ELR (cell line): Measurements from ENCODE around the gene FOXP1.
A peak's percentile ranks its signal among the peaks of the same experiment; 100 is the strongest.

ENCODE experiments used
- DNase-seq: peaks from one replicate; pipeline ENCODE4 v3.0.0-alpha.2; 2015; ENCODE audit warnings: low read depth

FOXP1 gene

GRCh38 chr3:71264840-71265239 lies 318.7 kb downstream of the FOXP1 start:
- no peak for DNase-seq

DNA sequence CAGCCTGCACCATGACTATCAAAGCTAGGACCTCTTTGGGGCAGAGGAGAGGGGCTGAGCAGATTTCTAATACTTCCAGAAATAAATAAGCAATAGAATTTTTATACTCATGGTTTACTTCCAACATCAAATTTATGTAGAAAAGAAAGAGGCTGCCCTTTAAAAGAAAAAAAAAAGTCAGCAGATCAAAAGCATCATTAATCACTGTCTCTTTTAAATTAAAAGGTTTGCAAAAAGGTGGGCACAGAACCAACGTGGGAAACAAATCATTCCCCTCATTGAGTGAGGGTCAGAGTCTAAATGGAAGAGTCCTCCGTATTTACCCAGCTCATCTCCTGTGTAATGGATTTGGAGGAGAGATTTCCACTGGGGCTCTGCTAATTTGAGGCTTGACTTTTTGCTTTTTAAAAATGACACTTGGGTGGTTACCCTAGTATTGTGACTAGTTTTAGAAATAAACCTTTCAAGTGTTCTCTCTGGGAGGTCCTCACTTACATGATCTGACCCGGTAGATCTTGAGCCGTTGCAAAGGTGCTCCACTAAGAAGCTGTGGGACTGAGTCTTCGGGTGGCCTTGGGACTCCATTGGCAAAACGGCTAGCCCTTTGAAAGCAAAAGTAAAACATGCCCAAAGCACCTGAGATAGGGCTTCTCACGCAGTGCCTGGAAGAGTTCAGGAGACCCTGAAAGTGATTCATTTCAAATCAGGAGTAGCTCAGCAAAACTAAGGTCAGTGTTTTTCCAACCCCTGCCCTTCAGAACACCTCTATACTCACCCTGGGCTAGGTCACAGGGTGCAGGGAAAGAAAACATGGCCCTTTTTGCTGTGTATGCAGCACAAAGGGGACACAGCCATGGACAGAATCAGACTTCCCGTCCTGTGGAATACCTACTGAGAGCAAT lies 320.9 kb downstream of the FOXP1 start:
- no peak for DNase-seq

DNA sequence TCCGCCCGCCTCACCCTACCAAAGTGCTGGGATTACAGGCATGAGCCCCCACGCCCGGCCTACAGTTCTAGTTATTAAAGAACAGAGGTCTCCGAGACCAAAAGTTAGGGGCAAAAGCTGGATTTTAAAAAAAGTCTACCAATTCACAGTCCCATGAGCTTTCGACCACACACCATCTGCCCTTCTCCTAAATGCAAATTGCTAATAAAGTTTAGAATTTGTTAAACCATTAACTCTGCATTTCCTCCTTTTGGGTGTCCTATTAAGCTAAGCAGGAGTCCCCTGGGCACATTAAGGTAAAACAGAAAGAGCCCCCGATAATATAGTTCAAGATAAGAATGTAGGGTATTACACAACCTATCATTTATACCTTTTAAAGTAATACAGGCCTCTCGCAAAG lies 322.7 kb downstream of the FOXP1 start:
- no peak for DNase-seq

GRCh38 chr3:71258526-71258925 lies 325.0 kb downstream of the FOXP1 start:
- DNase-seq = no peak

DNA sequence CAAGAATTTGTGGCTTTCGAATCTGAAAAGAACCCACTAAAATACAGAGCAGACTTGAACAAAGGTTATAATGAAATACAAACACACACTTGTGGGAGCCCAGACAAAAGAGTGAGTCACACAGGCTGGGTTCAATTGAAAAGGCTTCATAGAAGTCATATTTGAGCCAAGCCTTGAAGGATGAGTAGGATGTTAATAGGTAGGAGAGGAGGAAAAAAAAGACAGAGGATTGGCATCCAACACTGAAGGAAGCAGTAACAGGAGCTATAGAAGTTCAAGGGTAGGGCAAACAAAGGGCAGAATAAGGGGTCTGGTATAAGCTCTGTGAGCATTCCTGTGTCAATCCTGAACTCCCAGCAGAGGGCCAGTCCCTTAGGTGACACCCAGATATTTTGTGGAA lies 325.4 kb downstream of the FOXP1 start:
- DNase-seq = peak; percentile 58

- DNase-seq = no peak
These were observed 328.0 kb downstream of the FOXP1 start for GRCh38 chr3:71255498-71255897.

- DNase-seq = no peak
These were observed 329.1 kb downstream of the FOXP1 start for GRCh38 chr3:71254281-71255057.

DNA sequence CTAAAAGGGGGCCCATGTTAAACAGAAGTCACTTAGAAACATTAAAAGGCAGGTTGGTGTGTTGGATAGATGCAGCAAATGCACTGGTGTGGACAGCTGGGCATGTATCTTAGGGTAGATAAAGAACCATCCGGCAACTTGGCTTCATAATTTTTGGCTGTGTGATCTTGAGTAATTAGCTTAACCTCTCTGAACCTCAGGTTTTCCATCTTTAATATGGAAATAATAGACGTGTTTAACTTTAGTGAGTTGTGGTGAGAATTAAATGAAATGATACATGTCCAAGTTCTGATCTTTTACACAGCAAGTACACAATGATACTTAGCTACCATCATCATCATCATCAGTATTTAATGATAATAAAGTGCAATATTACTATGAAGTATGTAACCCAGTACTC lies 330.4 kb downstream of the FOXP1 start:
- DNase-seq = no peak

DNA sequence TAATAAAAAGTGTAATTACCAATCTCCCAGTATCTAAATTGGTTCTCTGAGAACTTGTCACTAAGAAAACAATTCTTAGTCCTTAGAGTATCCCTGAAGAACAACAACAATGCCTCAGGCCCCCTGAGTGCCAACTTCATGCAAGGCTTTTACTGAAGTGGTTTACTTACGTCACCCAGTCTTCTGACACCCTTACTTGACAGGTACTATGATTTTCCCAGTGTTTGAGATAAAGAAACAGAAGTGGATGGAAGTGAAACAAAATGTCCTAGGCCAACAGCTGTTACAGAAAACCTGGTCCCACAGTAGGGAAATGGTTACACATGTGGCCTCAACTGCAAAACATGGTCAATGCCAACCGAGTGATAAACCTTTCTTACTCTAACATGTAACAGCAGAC lies 331.1 kb downstream of the FOXP1 start:
- no peak for DNase-seq

GRCh38 chr3:71251156-71251775 lies 332.3 kb downstream of the FOXP1 start:
- peak; percentile 80 for DNase-seq

- no peak for DNase-seq
These were observed 333.5 kb downstream of the FOXP1 start for GRCh38 chr3:71250026-71250425.

DNA sequence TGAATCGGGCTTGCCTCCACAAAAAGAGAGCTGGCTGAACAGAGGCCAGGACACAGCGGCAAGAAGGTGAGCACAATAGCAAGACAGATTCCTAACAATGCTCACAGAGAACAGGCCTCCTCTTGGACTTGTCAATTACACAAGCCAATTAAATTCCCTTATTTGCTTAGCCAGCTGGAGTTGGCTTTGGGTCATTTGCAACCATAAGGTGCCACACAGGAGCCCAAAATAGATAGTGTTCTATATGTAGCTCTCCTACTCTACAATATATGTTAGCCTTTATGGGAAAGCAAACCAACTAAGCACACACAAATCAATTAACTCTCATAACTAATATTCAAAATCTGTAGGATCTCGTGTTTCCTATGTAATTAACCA lies 335.6 kb downstream of the FOXP1 start:
- no peak for DNase-seq

GRCh38 chr3:71247221-71247957 lies 336.1 kb downstream of the FOXP1 start:
- peak; percentile 32 for DNase-seq

DNA sequence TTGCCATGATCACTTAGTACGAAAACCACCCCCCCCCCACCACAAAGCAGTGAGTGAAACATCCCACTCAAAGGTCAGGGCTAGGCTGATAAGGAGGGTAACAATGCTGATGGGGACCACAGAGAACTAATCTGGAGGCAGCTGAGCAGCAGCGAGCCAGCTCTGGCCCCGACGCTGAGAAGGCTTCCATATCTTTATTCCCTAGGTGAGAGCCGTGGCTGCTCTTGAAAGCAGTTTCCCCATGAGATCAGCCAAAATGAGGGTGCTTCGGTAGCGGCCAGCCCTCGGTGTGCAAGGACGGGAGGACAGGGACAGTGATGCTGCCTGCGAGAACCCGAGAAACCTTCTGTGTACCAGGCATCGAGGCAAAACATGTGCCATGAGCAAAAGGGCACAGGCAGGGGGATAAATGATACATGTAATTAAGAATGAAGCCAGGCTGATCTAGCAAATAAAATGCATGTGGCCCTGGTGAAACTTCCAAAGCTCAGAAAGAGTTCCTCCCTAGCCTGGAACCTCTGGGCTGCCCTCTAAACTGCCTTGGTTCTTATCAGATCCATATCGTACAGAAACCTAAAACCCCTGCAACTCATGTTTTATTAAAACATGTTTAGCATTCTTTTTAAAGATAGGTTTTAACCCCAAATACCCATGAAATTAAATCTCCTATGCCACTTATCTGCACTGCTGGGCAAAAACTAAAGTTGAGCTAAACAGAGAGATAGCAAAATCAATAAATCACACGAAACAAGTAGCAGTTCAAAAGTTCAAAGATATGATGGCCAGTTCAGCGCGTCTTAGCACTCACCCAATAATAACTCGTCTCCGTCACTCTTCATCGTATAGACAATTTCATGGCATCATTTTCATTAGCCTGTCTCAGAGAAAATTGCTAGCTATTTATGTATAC lies 337.3 kb downstream of the FOXP1 start:
- DNase-seq = no peak

DNA sequence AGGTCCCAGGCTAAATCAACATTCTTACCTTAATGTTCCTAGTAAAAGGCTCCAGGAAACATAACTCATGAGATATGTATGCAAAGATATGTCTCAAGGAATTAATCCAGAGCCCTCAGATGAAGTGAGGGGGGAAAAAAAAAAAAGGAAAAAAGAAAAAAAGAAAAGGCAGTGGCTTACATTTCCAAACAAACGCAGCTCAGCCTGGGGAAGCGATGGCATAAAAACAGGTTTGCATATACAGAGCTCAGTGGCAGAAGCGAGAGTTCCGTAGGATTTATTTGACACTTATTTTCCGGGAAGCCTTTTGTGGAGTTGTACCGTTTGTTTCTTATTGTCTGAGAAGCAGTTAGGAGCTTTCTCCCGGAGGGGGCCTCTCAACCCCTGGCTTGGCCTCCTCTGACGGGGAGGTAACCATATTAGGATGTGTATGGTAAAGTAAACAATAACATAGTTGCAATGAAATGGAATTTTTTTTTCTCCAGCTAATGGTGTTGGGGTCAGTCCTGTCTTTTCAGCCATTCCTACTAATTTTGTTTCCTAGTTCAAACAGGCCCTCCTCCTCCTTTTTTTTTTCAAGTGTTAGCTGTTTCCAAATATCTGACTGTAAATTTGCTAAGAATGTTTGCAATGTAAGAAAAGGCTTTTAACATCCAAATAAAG lies 338.6 kb downstream of the FOXP1 start:
- DNase-seq = peak; percentile 27

- no peak for DNase-seq
These were observed 339.2 kb downstream of the FOXP1 start for GRCh38 chr3:71244153-71244825.

DNA sequence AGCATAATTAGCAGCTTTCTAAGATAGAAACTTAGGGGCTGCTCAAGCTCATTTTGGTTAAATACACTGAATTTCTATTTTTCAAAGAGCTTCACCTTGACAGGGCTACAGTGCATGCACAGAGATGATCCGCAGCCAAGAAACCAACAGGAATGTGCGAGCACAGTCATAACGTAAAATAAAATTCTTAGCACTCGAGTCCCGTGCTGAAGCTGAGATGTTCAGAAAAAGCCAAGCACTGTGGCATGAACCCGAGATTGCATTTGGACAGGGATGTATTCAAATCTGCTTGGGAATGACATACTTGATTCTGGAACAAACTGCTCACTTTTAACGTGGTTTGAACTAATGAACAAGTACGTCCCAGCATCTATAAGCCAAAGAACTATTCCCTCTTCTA lies 340.3 kb downstream of the FOXP1 start:
- no peak for DNase-seq

DNA sequence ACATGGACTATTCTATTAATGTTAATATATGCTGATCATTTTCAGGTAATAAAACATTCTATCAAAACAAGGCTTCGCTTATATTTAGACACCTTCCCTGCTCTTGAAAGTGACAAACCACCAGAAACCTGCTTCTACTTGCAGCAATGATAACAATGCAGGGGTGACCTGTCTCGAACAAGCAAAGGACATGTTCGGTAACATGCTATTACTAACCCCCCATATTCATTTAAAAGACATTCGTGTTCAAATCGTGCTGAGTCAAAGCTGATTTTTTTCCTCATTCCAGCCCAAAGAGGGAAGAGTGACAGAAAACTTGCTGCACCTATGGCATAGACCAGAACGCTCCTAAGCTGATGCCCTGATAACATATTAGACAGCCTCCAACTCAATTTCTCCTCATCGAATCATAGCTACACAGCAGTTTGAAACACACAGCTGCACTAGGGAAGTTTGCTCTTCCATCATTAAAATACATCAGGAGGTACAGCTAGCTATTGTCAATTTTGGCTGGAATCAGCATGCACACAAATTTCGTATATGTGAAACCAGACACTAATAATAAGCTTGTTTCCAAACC lies 341.5 kb downstream of the FOXP1 start:
- no peak for DNase-seq

- DNase-seq = no peak
These were observed 342.2 kb downstream of the FOXP1 start for GRCh38 chr3:71241246-71241901.
